Stimulated activated CD8-positive, alpha-beta memory T cell treated with anti-CD3 and anti-CD28 coated beads, Interleukin-15, amount 100 ng/mL, for 48 hours (primary cell): Measurements from ENCODE around the gene EPS15.
"Not testable (repeated sequence)": the region's sequence is repeated elsewhere in the genome, so short reads cannot be mapped to it uniquely, and the experiment has no call there.

Source experiments
- DNase-seq, 2 donors: peaks; one replicate each; pipeline ENCODE4 v3.0.0-alpha.2; 2020; ENCODE audit warnings: low read depth in 2 of 2

The EPS15 gene

DNA sequence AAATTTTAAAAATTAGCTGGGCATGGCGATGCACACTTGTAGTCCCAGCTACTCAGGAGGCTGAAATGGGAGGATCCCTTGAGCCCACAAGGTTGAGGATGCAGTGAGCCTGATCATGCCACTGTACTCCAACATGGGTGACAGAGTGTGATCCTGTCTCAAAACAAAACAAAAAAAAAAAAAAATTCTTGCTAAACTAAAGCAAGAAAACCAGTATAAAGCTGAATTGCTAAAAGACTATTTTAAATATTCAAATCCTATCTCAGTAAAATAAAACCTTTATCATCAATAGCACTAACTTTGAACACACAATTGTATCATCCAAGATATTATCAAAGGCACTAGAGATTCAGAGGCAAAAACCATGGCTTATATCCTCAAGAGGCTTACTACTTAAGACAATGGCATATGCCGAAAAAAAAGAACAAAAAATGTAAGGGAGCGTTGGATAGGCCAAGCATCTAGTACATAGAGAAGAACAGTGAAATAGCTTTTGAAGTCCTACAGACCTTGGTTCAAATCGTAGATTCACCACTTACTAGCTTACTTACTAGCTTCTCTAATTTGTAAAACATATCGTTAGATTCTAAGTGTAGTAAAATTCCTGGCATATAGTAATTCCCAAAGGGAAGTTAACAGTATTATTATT lies 3.6 kb downstream of the EPS15 start:
- DNase-seq: no peak

DNA sequence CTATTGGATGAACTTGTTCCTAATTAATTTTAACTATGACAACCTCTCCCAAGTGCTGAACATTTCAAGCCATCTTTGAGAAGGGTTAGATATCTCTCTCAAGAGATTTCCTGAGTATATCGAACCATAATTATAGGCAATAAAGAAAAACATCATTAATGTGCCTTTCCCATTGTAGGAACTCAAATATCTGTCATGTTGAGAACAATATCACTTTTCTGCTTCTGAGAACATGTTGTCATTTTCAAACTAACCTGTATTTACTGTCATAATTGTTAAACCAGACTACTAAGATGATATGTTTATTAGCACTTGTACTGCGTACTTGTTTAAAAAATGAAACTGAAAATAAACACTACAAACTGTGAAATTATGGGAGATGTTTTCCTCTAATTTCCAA lies 4.3 kb downstream of the EPS15 start:
- no peak for DNase-seq

DNA sequence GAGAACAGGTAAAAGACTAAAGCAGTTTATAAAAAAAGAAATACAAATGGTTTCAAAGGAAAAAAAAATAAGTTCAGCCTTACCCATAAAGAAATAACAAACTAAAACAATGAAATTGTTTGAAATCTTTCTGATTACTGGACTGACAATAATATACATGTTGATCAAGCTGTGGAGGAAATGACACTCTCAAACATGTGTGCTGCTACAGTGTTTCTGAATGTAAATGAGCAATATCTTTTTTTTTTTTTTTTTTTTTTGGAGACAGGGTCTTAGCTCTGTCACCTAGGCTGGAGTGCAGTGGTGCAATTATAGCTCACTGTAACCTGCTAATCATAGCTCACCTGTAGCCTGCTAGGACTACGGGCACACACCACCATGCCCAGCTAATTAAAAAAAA lies 6.5 kb downstream of the EPS15 start:
- DNase-seq: no peak

DNA sequence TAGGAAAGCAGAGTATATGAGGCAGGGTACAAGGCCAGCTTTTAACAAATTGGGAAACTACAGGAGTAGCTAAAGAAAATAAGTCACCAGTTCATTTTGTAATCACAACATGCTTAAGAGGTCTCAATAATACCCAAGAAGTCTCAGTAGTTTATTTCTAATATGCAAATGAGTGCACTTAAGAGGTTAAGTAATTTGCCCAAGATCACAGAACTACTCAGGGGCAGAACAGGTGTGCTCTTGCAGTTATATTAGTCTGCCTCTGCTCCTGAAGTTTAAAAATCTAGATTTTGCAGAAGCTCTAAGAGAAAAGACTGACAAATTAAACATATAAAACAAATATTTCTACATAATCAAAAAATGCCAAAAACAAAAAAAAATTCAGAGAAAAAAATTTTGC lies 6.9 kb downstream of the EPS15 start:
- DNase-seq: no peak

DNA sequence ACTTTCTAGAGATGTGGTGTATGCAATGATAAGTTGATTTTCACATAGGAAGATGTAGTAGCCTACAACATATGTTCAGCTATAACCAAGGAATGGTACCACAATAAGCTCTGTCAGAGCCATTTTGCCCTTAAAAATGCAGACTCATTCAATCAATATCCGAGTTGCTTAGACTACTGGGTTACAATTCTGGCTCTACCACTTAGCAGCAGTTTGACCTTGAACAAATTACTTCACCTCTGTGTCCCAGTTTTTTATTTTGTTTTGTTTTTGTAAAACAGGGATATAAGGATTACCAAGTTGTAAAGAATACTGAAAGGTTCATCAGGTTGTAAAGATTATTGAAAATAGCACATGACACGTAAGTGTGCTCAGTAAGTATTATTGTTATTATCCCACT lies 9.3 kb downstream of the EPS15 start:
- DNase-seq: no peak

DNA sequence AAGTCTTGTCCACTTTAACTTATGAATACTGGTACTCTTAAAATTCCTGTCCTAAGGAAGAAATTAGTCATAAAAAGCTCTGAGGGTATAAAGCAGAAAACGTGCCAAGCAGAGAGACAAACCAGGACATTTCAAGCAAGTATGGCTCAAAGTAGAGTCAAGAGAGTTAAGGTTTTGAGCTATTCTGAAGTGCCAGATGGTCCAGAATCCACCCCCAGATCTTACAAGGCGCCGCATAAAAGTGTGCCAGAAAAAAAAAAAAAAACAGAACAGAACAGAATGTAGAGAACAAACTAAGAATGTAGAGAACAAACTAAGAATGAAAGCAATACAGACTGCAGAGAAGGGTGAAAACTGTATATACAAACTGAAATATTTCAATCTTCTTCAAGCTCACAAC lies 12.5 kb downstream of the EPS15 start:
- DNase-seq: no peak

DNA sequence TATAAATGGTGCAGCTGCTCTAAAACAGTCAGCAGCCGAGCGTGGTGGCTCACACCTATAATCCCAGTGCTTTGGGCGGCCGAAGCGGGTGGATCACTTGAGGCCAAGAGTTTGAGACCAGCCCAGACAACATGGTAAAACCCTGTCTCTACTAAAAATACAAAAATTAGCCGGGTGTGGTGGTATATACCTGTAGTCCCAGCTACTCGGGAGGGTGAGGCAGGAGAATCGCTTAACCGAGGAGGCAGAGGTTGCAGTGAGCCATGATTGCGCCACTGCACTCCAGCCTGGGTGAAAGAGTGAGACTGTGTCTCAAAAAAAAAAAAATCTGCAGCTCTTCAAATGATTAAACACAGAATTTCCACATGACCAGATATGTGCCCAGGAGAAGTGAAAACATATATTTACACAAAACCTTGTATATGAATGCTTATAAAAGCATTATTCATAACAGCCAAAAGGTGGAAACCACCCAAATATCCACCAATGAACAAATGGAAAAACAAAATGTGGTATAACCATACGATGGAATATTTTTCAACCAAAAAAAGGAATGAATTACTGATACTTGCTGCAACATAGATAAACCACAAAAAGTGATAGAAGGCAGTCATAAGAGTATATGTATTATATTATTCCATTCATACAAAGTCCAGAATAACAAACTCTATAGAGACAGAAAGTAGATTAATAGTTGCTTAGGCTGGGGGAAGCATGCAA lies 14.1 kb downstream of the EPS15 start:
- no peak for DNase-seq

DNA sequence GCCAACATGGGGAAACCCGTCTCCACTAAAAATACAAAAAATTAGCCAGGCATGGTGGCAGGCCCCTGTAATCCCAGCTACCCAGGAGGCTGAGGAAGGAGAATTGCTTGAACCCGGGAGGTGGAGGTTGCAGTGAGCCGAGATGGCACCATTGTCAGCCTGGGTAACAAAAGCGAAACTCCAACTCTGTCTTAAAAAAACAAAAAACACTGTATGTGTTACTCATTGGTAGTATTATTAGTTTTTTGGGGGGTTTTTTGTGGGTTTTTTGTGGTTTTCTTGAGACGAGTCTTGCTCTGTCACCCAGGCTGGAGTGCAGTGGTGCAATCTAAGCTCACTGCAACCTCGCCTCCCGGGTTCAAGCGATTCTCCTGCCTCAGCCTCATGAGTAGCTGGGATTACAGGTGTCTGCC lies 17.8 kb downstream of the EPS15 start:
- DNase-seq: peak in 1 of 2 donors; percentile 19

DNA sequence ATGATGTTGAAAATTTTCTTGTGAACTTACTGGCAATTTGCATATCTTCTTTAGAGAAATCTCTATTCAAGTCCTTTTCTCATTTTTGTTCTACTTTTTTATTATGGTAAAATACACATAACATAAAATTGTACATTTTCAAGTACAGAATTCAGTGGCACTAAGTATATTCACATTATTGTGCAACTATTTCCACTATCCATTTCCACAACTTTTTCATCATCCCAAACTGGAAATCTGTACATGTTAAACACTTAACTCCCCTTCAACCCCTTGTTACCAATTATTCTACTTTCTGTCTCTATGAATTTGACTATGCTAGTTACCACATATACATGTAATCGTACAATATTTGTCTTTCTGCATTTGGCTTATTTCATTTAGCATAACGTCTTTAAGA lies 19.4 kb downstream of the EPS15 start:
- DNase-seq: no peak

DNA sequence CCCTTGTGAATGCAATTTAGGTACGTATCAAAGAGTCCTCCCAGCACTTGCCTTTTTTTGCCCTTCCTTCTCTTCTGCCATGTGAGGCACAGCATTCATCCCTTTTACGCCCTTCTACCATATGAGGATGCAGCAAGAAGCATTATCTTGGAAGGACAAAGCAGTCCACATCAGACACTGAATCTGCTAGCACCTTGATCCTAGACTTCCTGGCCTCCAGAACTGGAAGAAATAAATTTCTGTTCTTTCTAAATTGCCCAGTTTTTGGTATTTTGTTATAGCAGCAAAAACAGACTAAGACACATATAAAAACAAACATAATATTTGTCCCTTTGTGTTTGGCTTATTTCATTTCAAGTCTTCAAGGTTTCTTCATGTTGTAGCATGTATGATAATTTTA lies 20.1 kb downstream of the EPS15 start:
- no peak for DNase-seq

DNA sequence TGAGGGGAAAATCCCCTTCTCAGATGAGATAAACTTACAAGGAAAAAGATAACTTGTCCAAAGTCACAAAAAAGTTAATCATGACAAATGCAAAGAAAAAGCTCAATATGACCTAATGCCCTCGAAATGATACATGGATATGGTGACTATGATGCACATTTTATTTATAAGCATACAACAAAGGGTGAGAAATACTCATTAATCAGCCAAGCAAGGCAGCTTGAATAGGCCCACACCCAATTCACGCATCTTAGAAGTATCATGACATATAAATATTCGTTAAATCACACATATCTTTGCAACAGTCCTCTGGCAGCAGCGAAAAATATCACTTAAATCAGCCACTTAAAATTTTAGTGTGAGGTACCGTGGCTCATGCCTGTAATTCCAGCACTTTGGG lies 21.7 kb downstream of the EPS15 start:
- DNase-seq: no peak

DNA sequence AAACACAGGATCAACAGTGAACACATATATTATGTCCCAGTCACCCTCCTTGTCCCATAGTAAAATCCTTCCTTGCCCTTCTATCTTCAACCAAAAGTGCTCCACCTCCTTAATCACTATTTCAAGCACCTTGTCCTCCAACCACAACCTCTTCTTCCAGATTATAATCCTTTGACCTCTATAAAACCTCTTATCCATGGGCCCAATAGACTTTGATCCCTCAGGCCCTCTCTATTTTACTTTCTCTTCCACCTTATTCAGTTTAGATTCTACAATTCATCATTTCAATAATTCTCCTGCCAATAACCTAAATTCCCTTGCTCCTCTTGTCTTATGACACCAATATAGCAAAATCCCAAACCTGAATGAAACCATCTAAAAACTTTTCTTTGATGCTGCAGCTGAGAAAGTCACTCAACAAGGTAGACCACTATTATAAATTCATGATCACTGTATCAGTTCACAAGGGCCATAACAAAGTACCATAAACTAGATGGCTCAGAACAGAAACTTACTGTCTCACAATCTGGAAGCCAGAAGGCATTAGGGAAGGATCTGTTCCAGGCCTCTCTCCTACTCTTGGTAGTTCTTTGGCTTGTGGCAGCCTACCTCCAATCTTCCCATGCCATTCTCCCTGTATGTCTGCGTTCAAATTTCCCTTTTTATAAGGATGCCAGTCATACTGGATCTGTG lies 24.8 kb downstream of the EPS15 start:
- no peak for DNase-seq

DNA sequence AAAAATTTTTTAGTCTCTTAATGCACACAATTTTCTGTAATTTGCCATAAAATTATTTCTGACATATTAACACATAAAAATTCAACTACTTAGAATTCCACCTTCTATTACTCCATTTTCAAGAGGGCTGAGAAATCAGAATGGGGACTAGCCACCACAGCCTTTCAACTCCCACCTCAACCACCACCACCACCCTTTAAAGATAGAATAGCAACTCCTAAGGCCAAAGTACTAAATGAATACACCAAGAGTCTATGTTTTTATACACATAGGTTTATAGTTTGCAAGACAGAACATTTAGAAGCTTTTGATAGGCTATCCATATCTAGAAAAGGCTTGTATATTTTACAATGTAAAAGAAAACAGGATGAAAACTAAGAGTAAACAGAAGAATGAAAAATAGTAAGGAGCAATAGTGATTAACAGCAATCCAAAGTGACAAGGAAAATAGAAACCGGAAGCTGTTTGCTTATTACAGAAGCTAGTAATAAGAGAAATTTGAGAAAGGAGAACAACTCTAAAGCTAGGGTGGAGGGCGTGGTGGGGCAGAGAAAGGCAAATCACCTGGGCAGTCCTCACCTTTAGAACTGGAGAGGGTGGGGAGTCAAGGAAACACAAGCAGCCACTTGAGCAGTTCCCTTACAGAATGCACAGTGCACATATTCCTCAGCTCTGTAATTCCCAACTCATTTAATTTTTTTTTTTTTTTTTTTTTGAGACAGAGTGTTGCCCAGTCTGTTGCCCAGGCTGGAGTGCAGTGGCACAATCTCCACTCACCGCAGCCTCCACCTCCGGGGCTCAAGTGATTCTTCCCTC lies 27.7 kb downstream of the EPS15 start:
- no peak for DNase-seq

DNA sequence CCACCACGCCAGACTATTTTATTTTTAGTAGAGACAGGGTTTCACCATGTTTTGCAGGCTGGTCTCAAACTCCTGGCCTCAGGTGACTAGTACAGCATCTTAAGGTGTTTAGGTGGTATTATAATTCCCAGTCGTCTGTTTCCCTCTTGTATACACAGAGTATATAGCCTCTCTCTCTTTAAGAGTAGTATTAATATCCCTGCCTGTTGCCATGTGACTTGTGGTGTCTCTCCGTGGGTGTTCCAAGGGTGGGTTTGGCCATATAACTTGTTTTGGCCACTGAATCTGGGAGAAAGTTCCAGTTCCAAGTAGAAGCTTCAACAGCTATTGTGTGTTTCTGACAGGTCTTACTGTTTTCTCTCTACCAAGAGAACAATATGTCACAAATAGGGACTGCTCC lies 29.6 kb downstream of the EPS15 start:
- no peak for DNase-seq

DNA sequence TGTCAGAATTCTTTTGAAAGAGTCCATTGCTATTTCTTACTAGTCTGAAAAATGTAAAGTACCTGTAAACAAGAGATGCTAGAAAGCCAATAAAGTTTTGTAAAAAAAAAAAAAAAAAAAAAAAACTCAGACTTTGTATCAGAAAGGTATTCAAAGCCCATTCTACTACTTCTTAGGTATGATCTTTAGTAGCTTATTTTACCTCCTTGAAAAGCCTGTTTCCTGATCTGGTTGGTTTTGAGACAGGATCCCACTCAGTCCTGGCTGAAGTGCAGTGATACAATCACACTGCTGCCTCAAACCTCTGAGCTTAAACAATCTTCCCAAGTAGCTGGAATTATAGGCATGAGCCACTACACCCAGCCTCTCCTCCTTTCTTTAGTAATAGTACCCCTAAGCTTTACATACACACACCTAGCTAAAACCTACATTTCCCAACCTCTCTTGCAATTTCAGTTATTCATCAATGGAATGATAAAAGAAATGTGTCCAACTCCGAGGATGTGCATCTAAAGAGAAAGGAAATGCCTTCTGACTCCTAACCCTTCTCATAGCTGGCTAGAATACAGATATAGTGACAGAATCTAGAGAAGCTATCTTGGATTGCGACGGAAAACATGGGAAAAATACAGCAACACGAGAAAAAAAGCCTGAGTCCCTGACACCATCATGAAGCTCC lies 30.6 kb downstream of the EPS15 start:
- DNase-seq: no peak

DNA sequence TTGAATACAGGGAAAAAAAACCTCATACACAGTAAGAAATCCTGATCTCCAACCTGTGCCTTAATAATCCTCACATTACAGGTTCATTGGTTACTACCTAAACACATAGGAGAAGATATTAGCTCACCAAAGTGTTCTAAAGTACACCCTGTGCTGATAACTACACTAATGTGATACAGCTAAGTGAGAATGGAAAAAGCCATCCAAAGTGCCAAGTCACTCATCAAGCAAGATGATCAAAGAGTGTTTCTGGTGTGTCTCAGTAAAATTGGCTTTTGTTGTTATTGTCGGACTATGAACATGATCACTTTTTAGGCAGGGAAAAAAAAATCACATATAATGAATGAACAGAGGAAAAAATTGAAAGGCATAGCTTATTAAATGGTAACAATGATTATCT lies 31.4 kb downstream of the EPS15 start:
- DNase-seq: no peak

DNA sequence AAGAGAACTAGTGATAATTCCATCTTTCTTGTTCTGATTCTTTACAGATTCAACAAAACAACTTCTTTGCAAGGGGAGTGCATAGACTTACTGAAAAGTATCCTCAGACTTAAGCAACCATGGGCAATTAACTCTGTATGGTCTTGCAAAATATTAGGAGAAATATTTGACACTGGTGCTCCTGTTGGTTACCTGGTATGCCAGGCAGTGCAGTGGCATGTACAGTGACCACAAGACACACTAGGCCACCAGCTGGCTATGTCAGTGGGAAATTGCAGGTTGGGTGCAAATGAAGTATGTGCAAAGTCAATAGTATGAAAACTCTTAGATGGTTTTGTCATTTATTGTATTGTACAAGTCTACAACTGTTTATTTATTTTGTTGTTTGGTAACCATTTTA lies 34.5 kb downstream of the EPS15 start:
- no peak for DNase-seq

DNA sequence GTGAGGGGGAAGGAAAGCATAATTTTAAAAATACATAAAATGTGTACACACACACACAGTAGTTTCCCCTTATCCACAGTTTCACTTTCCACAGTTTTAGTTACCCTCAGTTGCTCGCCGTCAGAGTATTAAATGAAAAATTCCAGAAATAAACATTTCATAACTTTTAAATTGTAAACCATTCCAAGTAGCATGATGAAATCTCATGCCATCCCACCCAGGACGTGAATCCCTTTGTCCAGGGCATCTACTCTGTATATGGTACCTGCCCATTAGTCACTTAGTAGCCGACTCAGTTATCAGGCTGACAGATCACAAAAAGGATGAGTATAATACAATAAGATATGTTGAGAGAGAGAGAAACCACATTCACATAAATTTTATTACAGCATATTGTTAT lies 36.2 kb downstream of the EPS15 start:
- no peak for DNase-seq

DNA sequence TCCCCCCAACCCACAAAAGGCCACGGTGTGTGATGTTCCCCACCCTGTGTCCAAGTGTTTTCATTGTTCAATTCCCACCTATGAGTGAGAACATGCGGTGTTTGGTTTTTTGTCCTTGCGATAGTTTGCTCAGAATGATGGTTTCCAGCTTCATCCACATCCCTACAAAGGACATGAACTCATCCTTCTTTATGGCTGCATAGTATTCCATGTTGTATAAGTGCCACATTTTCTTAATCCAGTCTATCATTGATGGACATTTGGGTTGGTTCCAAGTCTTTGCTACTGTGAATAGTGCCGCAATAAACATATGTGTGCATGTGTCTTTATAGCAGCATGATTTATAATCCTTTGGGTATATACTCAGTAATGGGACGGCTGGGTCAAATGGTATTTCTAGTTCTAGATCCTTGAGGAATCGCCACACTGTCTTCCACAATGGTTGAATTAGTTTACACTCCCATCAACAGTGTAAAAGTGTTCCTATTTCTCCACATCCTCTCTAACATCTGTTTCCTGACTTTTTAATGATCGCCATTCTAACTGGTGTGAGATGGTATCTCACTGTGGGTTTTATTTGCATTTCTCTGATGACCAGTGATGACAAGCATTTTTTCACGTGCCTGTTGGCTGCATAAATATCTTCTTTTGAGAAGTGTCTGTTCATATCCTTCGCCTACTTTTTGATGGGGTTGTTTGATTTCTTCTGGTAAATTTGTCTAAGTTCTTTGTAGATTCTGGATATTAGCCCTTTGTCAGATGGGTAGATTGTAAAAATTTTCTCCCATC lies 44.0 kb downstream of the EPS15 start:
- not testable (repeated sequence) for DNase-seq

DNA sequence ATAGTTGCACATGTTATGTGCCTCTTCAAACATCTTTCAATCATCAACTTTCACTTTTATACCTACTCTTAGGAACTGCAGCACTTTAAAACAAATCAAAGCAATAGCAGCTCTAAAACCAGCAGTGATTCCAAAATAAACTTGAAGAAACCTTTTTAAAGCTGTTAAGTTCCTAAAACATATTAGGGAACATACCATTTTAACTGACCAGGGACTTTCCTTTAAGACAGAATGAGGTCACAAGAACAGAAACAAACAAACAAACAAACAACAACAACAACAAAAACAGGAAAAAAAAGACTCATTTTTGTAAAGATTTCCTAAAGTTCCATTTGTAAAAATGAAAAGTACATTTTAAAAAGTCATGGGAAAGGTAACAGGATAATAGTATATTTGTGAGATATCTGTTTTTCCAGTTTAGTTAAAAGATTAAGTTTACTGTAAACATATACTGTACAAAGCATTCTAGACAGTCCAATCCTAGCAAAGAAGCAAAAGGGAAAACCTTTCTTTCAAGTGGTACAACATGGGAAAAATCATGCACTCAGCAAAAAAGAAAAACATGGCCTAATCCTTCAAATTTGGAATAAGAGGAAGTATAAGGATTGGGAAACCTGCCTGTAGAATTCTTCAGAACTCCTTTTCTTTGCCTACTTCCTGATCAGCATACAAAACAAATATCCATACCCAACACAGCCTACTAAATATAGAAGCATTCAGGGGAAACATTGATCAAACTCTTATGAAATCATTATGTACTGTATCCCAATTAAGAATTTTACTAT lies 45.5 kb downstream of the EPS15 start:
- no peak for DNase-seq
